HEK293 (cell line): ENCODE results near the gene TNC.

Source experiments
- CTCF ChIA-PET: fragments of 350-600 bp; formaldehyde crosslinking; extraction: SDS; loops from one replicate; lab custom pipeline; 2021; ENCODE audit warnings: antibody characterized with exemption; lab: Yijun Ruan, JAX
- POLR2A ChIA-PET: fragments of 300-600 bp; formaldehyde crosslinking; extraction: SDS; loops from one replicate; lab custom pipeline; 2020; ENCODE audit warnings: antibody characterized with exemption, inconsistent platforms; lab: Yijun Ruan, JAX
- H3K27ac ChIP-seq: fragments of 200-500 bp; sonication (Bioruptor generic); 2 replicates; pipeline ENCODE4 v1.5.1; 2014; ENCODE audit warnings: low read depth, low read length, control low read depth, inconsistent platforms; ENCODE audit errors: extremely low read depth
- H3K36me3 ChIP-seq, 2 experiments: fragments of 200-500 bp in 1 of 2; sonication (Bioruptor generic) in 1 of 2; 1 replicate in 1 of 2; 2 replicates in 1 of 2; pipeline ENCODE4 v1.5.1; 2014 to 2017; ENCODE audit warnings: inconsistent platforms in 2 of 2, low read length in 2 of 2; ENCODE audit not compliant: control insufficient read depth in 2 of 2, insufficient read depth in 1 of 2
- H3K4me1 ChIP-seq: fragments of 200-500 bp; sonication (Bioruptor generic); 2 replicates; pipeline ENCODE4 v1.5.1; 2014; ENCODE audit warnings: mild to moderate bottlenecking, low read length, inconsistent platforms; ENCODE audit not compliant: control insufficient read depth, insufficient read depth
- H3K4me3 ChIP-seq: 2 replicates; pipeline ENCODE4 v1.5.1; 2011; ENCODE audit warnings: low read depth, mild to moderate bottlenecking, control low read depth, low read length, moderate library complexity
- H3K9me3 ChIP-seq: fragments of 200-500 bp; sonication (Bioruptor generic); 2 replicates; pipeline ENCODE4 v1.5.1; 2014; ENCODE audit warnings: low read depth, low read length, inconsistent platforms; ENCODE audit not compliant: control insufficient read depth, insufficient read depth
- CTCF ChIP-seq: fragments of 450-650 bp; formaldehyde crosslinking; IDR thresholded peaks from 2 replicates; pipeline ENCODE4 v1.5.1; 2016; ENCODE audit warnings: missing biosample characterization, missing genetic modification characterization
- EGR2 ChIP-seq: fragments of 450-650 bp; formaldehyde crosslinking; IDR thresholded peaks from 2 replicates; pipeline ENCODE4 v1.5.1; 2016; ENCODE audit warnings: low read depth, missing biosample characterization, missing genetic modification characterization
- GLI4 ChIP-seq: fragments of 450-650 bp; formaldehyde crosslinking; IDR thresholded peaks from 2 replicates; pipeline ENCODE4 v1.5.1; 2016; ENCODE audit warnings: missing biosample characterization, missing genetic modification characterization
- KLF1 ChIP-seq: fragments of 450-650 bp; formaldehyde crosslinking; IDR thresholded peaks from 2 replicates; pipeline ENCODE4 v1.5.1; 2016; ENCODE audit warnings: missing biosample characterization, missing genetic modification characterization
- KLF10 ChIP-seq: fragments of 450-650 bp; IDR thresholded peaks from 2 replicates; pipeline ENCODE4 v1.5.1; 2018; ENCODE audit warnings: missing biosample characterization, mild to moderate bottlenecking, missing genetic modification characterization
- PRDM4 ChIP-seq: fragments of 450-650 bp; formaldehyde crosslinking; IDR thresholded peaks from 2 replicates; pipeline ENCODE4 v1.5.1; 2017; ENCODE audit warnings: missing biosample characterization, missing genetic modification characterization
- SCRT1 ChIP-seq: fragments of 450-650 bp; formaldehyde crosslinking; IDR thresholded peaks from 2 replicates; pipeline ENCODE4 v1.5.1; 2016; ENCODE audit warnings: missing biosample characterization, missing genetic modification characterization, borderline replicate concordance
- TRIM28 ChIP-seq: IDR thresholded peaks from 2 replicates; pipeline ENCODE4 v1.6.1; 2011; ENCODE audit warnings: low read length, control low read depth, borderline replicate concordance
- ZBTB8A ChIP-seq: fragments of 450-650 bp; formaldehyde crosslinking; IDR thresholded peaks from 2 replicates; pipeline ENCODE4 v1.5.1; 2016; ENCODE audit warnings: missing biosample characterization, missing genetic modification characterization
- ZNF133 ChIP-seq: fragments of 450-650 bp; formaldehyde crosslinking; IDR thresholded peaks from 2 replicates; pipeline ENCODE4 v1.5.1; 2016; ENCODE audit warnings: missing biosample characterization, missing genetic modification characterization
- ZNF16 ChIP-seq: fragments of 450-650 bp; formaldehyde crosslinking; IDR thresholded peaks from 2 replicates; pipeline ENCODE4 v1.5.1; 2016; ENCODE audit warnings: low read depth, missing biosample characterization, missing genetic modification characterization
- ZNF24 ChIP-seq: fragments of 450-650 bp; formaldehyde crosslinking; IDR thresholded peaks from 2 replicates; pipeline ENCODE4 v1.5.1; 2016; ENCODE audit warnings: missing biosample characterization, missing genetic modification characterization
- ZNF280C ChIP-seq: fragments of 450-650 bp; formaldehyde crosslinking; IDR thresholded peaks from 2 replicates; pipeline ENCODE4 v1.5.1; 2016; ENCODE audit warnings: missing biosample characterization, missing genetic modification characterization
- ZNF354C ChIP-seq: fragments of 450-650 bp; formaldehyde crosslinking; IDR thresholded peaks from 2 replicates; pipeline ENCODE4 v1.5.1; 2016; ENCODE audit warnings: missing biosample characterization, missing genetic modification characterization, low read depth, borderline replicate concordance
- ZNF510 ChIP-seq: fragments of 450-650 bp; formaldehyde crosslinking; IDR thresholded peaks from 2 replicates; pipeline ENCODE4 v1.5.1; 2018; ENCODE audit warnings: mild to moderate bottlenecking, missing genetic modification characterization, missing biosample characterization; ENCODE audit not compliant: insufficient replicate concordance
- ZNF514 ChIP-seq: fragments of 450-650 bp; formaldehyde crosslinking; IDR thresholded peaks from 2 replicates; pipeline ENCODE4 v1.5.1; 2016; ENCODE audit warnings: missing biosample characterization, missing genetic modification characterization
- ZNF544 ChIP-seq: fragments of 450-650 bp; formaldehyde crosslinking; IDR thresholded peaks from 2 replicates; pipeline ENCODE4 v1.5.0; 2017; ENCODE audit warnings: missing biosample characterization, missing genetic modification characterization
- ZNF571 ChIP-seq: fragments of 450-650 bp; formaldehyde crosslinking; IDR thresholded peaks from 2 replicates; pipeline ENCODE4 v1.5.0; 2017; ENCODE audit warnings: missing biosample characterization, missing genetic modification characterization
- ZNF626 ChIP-seq: fragments of 450-650 bp; sonication (Bioruptor Pico); formaldehyde crosslinking; IDR thresholded peaks from 2 replicates; pipeline ENCODE4 v1.5.1; 2018; ENCODE audit warnings: missing biosample characterization, missing genetic modification characterization, inconsistent platforms
- ZNF704 ChIP-seq: fragments of 450-650 bp; formaldehyde crosslinking; IDR thresholded peaks from 2 replicates; pipeline ENCODE4 v1.5.1; 2016; ENCODE audit warnings: missing biosample characterization, missing genetic modification characterization
- ZNF76 ChIP-seq: fragments of 450-650 bp; formaldehyde crosslinking; IDR thresholded peaks from 2 replicates; pipeline ENCODE4; 2016; ENCODE audit warnings: low read depth, missing biosample characterization, missing genetic modification characterization, borderline replicate concordance
- ZNF768 ChIP-seq: fragments of 450-650 bp; formaldehyde crosslinking; IDR thresholded peaks from 2 replicates; pipeline ENCODE4 v1.5.1; 2018; ENCODE audit warnings: missing biosample characterization, mild to moderate bottlenecking, missing genetic modification characterization
- ZNF776 ChIP-seq: fragments of 450-650 bp; formaldehyde crosslinking; IDR thresholded peaks from 2 replicates; pipeline ENCODE4 v1.5.0; 2017; ENCODE audit warnings: missing biosample characterization, missing genetic modification characterization, borderline replicate concordance
- ZNF837 ChIP-seq: fragments of 450-650 bp; formaldehyde crosslinking; IDR thresholded peaks from 2 replicates; pipeline ENCODE4 v1.5.1; 2016; ENCODE audit warnings: missing biosample characterization, missing genetic modification characterization
- ZSCAN18 ChIP-seq: fragments of 450-650 bp; formaldehyde crosslinking; IDR thresholded peaks from 2 replicates; pipeline ENCODE4 v1.5.1; 2016; ENCODE audit warnings: missing biosample characterization, missing genetic modification characterization
- ZSCAN23 ChIP-seq: fragments of 450-650 bp; formaldehyde crosslinking; IDR thresholded peaks from 2 replicates; pipeline ENCODE4 v1.5.1; 2016; ENCODE audit warnings: missing biosample characterization, missing genetic modification characterization

TNC gene

GRCh38 chr9:114995681-114996221, 122.2 kb downstream of the TNC start (continued):
- no peak for TF ChIP-seq ZSCAN18 (tag by site-specific recombination)
- no peak for TF ChIP-seq ZNF776 (tag by site-specific recombination)
- TF ChIP-seq GLI4 (tag by site-specific recombination) = no peak
- no peak for TF ChIP-seq ZNF280C (tag by site-specific recombination)
- no peak for TF ChIP-seq ZNF626 (tag by site-specific recombination)
- TF ChIP-seq KLF10 (tag by site-specific recombination) = no peak
- no peak for TF ChIP-seq ZNF544 (tag by site-specific recombination)
- TF ChIP-seq ZNF16 (tag by site-specific recombination) = no peak
- TF ChIP-seq ZSCAN23 (tag by site-specific recombination) = no peak

- no peaks in the 10 kb centered on the region for H3K36me3 ChIP-seq
- ChIA-PET POLR2A (no interaction called here), CTCF (interaction anchor here (0.9 kb wide), 1 partner anchor 20 kb away, joined by 3 read pairs; no protein-coding TSS in a partner anchor)
- no peaks in the 10 kb centered on the region for H3K9me3 ChIP-seq
- no peak overlapping the region for H3K4me3 ChIP-seq
- H3K27ac ChIP-seq = no peak overlapping the region
- H3K4me1 ChIP-seq = no peaks in the 10 kb centered on the region
- TF ChIP-seq ZNF571 = no peak
- TF ChIP-seq ZNF133 (tag by site-specific recombination) = no peak
- no peak for TF ChIP-seq ZNF768 (tag by site-specific recombination)
- TF ChIP-seq CTCF (tag by site-specific recombination) = no peak
- TF ChIP-seq KLF1 = no peak
- no peak for TF ChIP-seq PRDM4 (tag by site-specific recombination)
- TF ChIP-seq ZNF510 (tag by site-specific recombination) = no peak
Measured at GRCh38 chr9:114994768-114995167, 123.2 kb downstream of the TNC start.

GRCh38 chr9:114991861-114992260, 126.1 kb downstream of the TNC start:
- CTCF ChIA-PET = interaction anchor here (1.0 kb wide), 1 partner anchor 586 kb away, joined by 3 read pairs; no protein-coding TSS in a partner anchor
- POLR2A ChIA-PET = no interaction called here
- Histone ChIP-seq H3K4me3 (no peak overlapping the region), H3K27ac (no peak overlapping the region), H3K4me1 (no peaks in the 10 kb centered on the region), H3K9me3 (no peaks in the 10 kb centered on the region), H3K36me3 (no peaks in the 10 kb centered on the region)
- TF ChIP-seq ZNF837 (no peak), ZNF76 (tag by site-specific recombination) (no peak), ZNF514 (tag by site-specific recombination) (no peak), ZNF704 (tag by site-specific recombination) (no peak), ZBTB8A (tag by site-specific recombination) (no peak), SCRT1 (no peak), TRIM28 (no peak), ZNF354C (tag by site-specific recombination) (no peak), ZNF626 (tag by site-specific recombination) (no peak), ZNF24 (tag by site-specific recombination) (no peak), EGR2 (tag by site-specific recombination) (no peak)
